ENCODE measurements around the gene SLPI.
A peak's percentile ranks its signal among the peaks of the same experiment; 100 is the strongest.

Gene SLPI

DNA sequence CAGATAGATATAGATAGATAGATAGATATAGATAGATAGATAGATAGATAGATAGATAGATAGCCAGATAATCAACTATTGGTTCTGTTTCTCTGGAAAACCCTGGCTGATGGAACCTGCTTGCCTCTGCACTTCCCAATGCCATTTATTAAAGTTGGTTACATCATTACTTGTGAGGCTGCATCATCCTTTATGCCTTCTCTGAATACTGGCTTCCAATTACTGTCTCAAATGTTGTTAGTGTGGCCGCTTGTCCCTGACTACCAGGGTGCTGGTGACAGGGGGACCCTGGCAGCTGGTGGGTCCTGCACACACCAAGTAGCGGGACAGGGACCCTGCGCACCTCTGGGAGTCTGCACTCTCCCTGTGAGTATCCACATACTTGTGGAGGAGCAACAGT is 3.9 kb upstream of the SLPI start:
- TF ChIP-seq CREB1 (IDR thresholded peaks at IDR 0.05; ENCODE audit: low read depth) (no peak), NFIC (IDR thresholded peaks at IDR 0.05) (no peak), CEBPB (IDR thresholded peaks at IDR 0.05) (no peak), TEAD4 (IDR thresholded peaks at IDR 0.05) (no peak), REST (IDR thresholded peaks at IDR 0.05; ENCODE audit: low read depth) (no peak), TAF1 (IDR thresholded peaks at IDR 0.05; ENCODE audit: low read depth) (no peak)
- TF ChIP-seq, protein P1, sequence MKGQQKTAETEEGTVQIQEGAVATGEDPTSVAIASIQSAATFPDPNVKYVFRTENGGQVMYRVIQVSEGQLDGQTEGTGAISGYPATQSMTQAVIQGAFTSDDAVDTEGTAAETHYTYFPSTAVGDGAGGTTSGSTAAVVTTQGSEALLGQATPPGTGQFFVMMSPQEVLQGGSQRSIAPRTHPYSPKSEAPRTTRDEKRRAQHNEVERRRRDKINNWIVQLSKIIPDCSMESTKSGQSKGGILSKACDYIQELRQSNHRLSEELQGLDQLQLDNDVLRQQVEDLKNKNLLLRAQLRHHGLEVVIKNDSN (IDR thresholded peaks at IDR 0.05), result no peak

DNA sequence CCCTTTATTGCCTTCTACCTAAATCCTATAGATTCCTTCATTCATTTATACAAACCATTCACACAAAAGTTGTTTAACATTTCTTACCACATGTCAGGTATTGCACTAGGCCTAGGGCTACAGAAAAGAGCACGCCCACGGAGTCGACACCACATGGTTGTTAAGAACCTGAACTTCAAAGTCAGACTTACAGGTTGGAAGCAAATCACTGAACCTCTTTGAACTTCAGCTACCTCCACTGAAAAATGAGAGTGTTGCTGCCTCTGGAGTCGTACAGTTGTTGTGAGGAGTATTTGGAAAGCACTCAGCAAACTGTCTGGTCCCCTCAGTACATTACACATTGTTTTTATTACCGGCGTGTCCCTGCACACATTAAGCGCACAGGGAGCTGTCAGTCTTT is 3.3 kb upstream of the SLPI start:
- TF ChIP-seq EGR1 (IDR thresholded peaks at IDR 0.05) (peak; percentile 7; the same call in 1 of the 2 replicates), TCF12 (IDR thresholded peaks at IDR 0.05; ENCODE audit: low read depth) (no peak)

DNA sequence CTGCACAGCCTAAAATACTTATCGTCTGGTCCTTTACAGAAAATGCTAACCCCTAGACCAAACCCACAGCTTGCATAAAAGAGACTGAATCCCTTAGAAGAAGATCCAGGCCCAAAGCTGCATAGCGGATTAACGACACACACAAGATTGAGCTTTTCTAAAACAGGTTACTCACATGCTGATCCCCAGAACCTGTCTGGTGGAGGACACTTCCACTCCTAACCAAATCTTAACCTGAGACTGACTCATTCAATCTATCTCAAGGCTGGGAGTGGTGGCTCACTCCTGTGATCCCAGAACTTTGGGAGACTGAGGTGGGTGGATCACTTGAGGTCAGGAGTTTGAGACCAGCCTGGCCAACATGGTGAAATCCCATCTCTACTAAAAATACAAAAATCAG is 2.8 kb upstream of the SLPI start:
- TF ChIP-seq EGR1 (IDR thresholded peaks at IDR 0.05) (no peak), TEAD4 (IDR thresholded peaks at IDR 0.05) (no peak), TAF1 (IDR thresholded peaks at IDR 0.05; ENCODE audit: low read depth) (no peak), ZBTB7A (IDR thresholded peaks at IDR 0.05; ENCODE audit: low read depth) (no peak), FOXM1 (IDR thresholded peaks at IDR 0.05; ENCODE audit: borderline replicate concordance, low read depth) (no peak)

- no peak for TF ChIP-seq TCF12 (IDR thresholded peaks at IDR 0.05; ENCODE audit: low read depth)
Measured at GRCh38 chr20:45253261-45253660, 1.1 kb downstream of the SLPI start.

- TF ChIP-seq YY1 (IDR thresholded peaks at IDR 0.05; ENCODE audit: low read depth) (no peak), EGR1 (IDR thresholded peaks at IDR 0.05) (no peak)
Measured at GRCh38 chr20:45251884-45252560, 2.3 kb downstream of the SLPI start.

DNA sequence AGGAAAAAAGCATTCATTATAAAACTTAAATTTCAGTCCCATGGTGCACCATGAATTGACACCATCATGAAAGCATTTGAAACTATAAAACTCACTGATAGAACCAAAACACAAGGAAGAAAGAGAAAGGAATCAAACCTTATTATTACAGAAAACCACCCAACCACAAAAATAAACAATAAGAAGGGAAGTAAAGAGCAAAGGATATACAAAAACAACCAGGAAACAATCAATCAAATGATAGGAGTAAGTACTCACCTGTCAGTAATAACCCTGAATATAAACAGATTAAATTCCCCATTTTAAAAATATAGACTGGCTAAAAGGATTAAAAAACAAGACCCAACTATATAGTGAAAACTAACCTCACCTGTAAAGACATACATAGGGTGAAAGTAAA is 5.8 kb downstream of the SLPI start:
- TF ChIP-seq REST (IDR thresholded peaks at IDR 0.05; ENCODE audit: low read depth) (no peak), MAX (IDR thresholded peaks at IDR 0.05) (no peak), RAD21 (IDR thresholded peaks at IDR 0.05; ENCODE audit: low read depth) (no peak), TAF1 (IDR thresholded peaks at IDR 0.05; ENCODE audit: low read depth) (no peak), CREB1 (IDR thresholded peaks at IDR 0.05; ENCODE audit: low read depth) (no peak), TCF12 (IDR thresholded peaks at IDR 0.05; ENCODE audit: low read depth) (no peak), ZBTB7A (IDR thresholded peaks at IDR 0.05; ENCODE audit: low read depth) (no peak), CEBPB (IDR thresholded peaks at IDR 0.05) (no peak), YY1 (IDR thresholded peaks at IDR 0.05; ENCODE audit: low read depth) (no peak), EP300 (IDR thresholded peaks at IDR 0.05; ENCODE audit: borderline replicate concordance) (no peak), TEAD4 (IDR thresholded peaks at IDR 0.05) (no peak)
- TF ChIP-seq, protein P1 (IDR thresholded peaks at IDR 0.05), result no peak

- TF ChIP-seq YY1 (IDR thresholded peaks at IDR 0.05; ENCODE audit: low read depth) (no peak), CEBPB (IDR thresholded peaks at IDR 0.05) (no peak), EGR1 (IDR thresholded peaks at IDR 0.05) (no peak), REST (IDR thresholded peaks at IDR 0.05; ENCODE audit: low read depth) (no peak)
Measured at GRCh38 chr20:45247865-45248264, 6.5 kb downstream of the SLPI start.

All from Ishikawa (cell line).